ENCODE data around the gene FASN.
A peak's percentile ranks its signal among the peaks of the same experiment; 100 is the strongest.

Gene FASN

DNA sequence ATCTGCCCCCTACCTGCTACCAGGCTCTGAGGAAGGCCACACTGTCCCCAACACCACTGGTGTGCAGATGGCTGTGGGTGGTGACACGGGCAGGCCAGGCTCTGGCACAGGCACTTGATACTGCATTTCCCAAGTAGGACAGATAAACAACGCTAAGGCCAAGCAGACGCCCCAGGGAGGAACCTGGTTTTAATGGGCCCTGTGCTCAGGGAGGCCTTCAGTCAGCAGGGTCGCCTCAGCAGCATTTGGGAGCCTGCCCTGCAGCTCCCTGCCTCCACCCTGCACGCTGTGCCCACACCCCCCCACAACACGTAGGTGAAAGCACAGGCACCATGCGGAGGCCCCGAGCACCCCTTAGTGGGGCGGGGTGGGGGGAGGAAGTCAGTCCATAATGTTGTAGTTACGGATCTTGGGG is 3.3 kb upstream of the FASN start:
- no peak for DNase-seq

GRCh38 chr17:82100502-82101298 is 2.7 kb upstream of the FASN start:
- DNase-seq: no peak

DNA sequence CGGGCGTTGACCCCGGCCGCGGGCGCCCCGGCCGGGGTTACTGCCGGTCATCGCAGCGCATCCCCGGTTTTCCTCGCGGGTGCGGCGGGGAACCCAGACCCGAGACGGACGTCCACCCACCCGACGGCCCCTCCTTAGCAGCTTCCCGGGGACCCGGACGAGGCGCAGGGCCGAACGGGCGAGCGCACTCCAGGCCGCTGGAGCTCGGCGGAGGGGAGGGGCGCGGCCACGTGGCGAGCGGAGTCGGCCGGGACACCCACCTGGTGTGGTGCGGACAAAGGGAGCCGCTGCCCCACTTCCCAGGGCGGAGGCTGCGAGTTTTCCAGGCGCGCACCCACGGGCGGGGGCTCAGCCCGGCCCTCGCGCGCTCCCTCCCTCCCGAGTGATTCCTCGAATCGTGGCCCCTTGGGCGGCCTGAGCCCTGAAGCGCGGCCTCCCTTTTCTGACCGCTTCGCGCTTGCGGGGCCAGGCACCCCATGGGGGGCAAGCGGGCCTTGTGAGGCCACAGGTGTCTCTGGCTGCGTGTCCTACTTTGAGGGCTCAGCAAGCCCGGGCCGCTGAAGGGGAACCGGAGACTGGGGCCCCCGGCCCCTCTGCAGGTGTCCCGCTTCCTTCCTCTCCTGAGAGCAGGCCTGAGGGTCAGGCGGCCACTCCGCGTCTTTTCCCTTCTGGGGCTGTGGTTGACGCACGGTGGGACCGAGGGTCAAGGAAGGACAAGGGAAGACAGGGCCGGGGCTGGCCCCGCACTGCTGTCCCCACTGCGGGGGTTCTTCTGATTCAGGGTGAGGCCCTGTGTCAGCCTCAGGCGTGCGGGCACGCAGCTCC is 1.1 kb upstream of the FASN start:
- peak; percentile 61 to 62 for DNase-seq

- no peak for DNase-seq
Measured at GRCh38 chr17:82097919-82098168, 192 bp downstream of the FASN start.

GRCh38 chr17:82097184-82097918 is 685 bp downstream of the FASN start:
- DNase-seq: peak in 1 of 2 experiments; percentile 52

GRCh38 chr17:82096709-82097183 is 1.3 kb downstream of the FASN start:
- DNase-seq: no peak

GRCh38 chr17:82095777-82096708 is 2.0 kb downstream of the FASN start:
- no peak for DNase-seq

GRCh38 chr17:82094931-82095776 is 2.9 kb downstream of the FASN start:
- no peak for DNase-seq

- DNase-seq: no peak
Measured at GRCh38 chr17:82092995-82093751, 4.9 kb downstream of the FASN start.

- DNase-seq: no peak
Measured at GRCh38 chr17:82092628-82092994, 5.4 kb downstream of the FASN start.

DNA sequence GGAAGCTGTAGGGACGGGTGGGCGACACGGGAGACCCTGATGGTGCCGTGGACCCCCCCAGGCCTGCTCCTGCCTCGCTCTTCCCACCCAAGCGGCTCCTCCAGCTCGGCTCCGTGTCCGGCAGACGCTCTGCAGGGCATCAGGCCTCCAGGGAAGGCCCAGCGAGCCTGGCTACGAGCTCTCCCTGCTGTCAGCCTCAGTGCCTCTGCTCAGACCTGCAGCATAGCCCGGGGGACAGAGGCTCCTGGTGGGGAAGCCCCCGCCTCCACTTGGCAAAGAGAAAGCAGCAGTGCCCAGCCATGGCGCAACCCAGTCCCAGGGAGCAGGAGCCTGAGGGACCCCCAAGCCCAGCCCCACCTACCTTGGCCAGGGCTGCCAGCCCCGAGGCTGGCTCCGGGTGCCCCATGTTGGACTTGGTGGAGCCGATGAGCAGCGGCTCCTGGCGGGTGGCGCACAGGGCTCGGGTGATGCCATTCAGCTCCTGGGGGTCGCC is 5.9 kb downstream of the FASN start:
- no peak for DNase-seq

- DNase-seq: no peak
Measured at GRCh38 chr17:82091264-82092066, 6.6 kb downstream of the FASN start.

- no peak for DNase-seq
Measured at GRCh38 chr17:82090549-82091263, 7.3 kb downstream of the FASN start.

- DNase-seq: no peak
Measured at GRCh38 chr17:82089723-82090548, 8.1 kb downstream of the FASN start.

- DNase-seq: no peak
Measured at GRCh38 chr17:82088838-82089722, 9.0 kb downstream of the FASN start.

- DNase-seq: no peak
Measured at GRCh38 chr17:82087961-82088837, 9.8 kb downstream of the FASN start.

All from activated T-cell treated with anti-CD3 and anti-CD28 coated beads, Interleukin-2, amount 50 U/mL, for 48 hours (primary cell).